Hair follicle dermal papilla cell (primary cell): ENCODE data around the gene PUS1. TPM values are rescaled to one million over a fixed set of nuclear protein-coding genes. Genes with fewer than 3 reads are reported as not detected.

Experiments
- small RNA-seq: library from RNA; depleted of rRNA; stranded (forward); fragments of <200 nt; gene quantifications from one replicate; pipeline ENCODE3, GENCODE V24; 2012
- total RNA-seq: library from RNA; depleted of rRNA; stranded (reverse); fragments of >200 nt; gene quantifications from 2 replicates; pipeline ENCODE4 v1.2.3, GENCODE V29; 2012

PUS1 gene
- 8.0 and 11.0 TPM in 2 replicates for total RNA-seq

DNA sequence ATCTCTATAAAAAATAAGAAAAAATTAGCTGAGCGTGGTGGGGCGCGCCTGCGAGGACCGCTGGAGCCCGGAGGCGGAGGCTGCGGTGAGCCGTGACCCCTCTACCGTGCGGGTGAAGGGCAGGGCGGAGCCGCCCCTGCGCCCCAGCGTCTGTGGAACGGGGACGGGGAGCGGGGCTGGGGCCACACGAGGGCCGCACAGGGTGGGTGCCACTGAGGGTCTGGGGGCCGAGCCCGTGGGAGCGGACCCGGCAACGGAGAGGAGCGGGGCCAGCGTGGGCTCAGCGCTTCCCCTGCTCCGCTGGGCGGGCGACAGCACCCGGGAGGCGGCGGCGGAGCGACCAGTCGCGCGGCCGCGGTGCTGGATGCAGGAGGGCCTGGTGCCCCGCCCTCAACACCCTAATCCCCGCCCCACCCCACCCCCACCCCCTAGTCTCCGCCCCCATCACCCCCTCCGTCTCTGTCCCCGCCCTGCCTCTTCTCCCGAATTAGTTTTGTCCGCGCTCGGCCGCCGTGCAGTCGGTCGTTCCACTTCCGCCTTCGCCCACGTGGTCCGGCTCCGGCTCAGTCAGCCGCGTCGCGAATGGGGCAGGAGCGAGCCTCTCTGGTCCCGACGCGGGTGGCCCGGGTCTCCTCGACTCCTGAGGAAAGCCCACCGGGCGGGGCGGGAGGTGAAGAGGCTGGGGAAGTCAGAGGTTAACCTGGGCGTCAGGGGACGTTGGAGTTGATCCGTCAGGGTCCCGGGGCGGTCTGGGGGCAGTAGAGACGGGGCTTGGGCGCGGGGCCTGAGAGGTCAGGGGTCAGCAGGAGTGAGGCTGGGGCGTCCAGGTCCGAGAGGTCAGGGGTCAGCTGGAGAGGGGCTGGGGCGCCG, at the start of gene PUS1:
PUS1 (plus strand) TSS at position 566 of the 870 bp plus-strand sequence. CDS start 447 bp downstream, outside the sequence.

DNA sequence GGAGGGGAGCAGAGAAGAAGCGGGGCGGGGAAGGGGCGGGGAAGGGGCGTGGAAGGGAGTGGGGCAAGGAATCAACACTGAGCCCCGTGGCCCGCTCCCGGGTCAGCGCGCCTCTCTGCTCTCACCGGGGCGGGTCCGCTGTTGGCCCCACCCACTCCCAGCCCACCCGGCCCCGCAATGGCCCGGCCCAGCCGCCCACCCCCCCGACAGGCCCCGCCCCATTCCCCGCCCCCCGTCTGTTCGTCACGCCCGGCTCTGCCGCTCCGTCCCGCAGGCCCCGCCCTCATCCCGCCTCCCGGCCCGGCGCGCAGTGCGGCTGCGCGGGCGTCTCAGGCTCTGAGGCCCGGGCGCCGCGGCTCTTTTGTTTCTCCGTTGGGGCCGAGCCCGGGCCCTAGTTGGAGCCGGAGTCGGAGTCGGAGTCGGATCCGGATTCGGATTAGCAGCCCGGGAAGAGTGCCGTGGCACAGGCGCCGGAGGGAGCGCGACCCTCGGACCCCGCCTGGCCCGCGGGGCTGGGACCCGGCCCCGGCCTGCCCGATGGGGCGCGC, 34.7 kb upstream of the PUS1 start, which contains the start of gene ULK1:
ULK1 (plus strand) TSS at position 310 of the 548 bp plus-strand sequence. CDS start 380 bp downstream, outside the sequence.

DNA sequence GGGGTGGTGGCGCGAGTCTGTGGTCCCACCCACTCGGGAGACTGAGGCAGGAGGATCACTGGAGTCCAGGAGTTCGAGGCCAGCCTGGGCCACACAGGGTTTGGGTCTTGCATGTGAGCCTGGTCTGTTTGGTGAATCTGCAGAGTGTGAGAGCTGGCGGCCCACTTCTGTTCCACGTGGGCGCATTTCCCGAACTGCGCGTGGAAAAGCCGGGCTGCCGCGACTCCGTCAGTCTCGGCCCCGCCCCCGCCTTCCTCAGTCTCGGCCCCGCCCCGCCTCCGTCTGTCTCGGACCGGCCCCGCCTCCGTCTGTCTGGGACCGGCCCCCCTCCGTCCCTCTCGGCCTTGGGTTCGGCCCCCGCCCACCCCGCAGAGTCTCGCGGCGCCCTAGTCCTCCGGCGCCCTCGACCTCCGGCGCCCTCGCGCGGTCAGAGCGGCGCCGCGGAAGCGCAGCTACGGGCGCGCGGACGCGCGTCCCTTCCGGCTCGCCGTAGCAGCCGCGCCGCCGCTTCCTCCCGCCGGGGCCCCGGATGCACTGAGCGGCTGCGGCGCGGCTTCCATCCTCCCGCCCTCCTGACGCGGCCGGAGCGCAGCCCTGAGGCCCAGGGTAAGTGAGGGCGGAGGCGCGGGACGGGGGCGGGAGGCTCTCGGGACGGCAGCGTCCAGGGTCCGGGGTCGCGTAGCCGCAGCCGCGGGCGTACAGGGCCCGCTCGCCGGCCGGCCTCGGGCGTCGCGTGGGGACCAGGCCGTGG, 20.5 kb downstream of the PUS1 start, which contains the start of gene EP400:
EP400 (plus strand) TSS at position 512 of the 751 bp plus-strand sequence. CDS start 10,678 bp downstream, outside the sequence.

Small RNA genes lying within 50 kb of the gene (small RNA-seq; reads per million reads assigned to genes)
- gene AC131009.3, result not detected

Other genes with a start within 250 kb of the PUS1 start
- gene SFSWAP, start 218.2 kb upstream of the PUS1 start, total RNA-seq, result 31.7 and 40.7 TPM in 2 replicates
- gene MMP17, start 100.9 kb upstream of the PUS1 start, total RNA-seq, result 11.2 and 18.5 TPM in 2 replicates
- gene ULK1, start 34.7 kb upstream of the PUS1 start, total RNA-seq, result 13.3 and 14.8 TPM in 2 replicates
- 14.1 and 16.1 TPM in 2 replicates for gene EP400, start 20.7 kb downstream of the PUS1 start, total RNA-seq
- 7.9 and 12.0 TPM in 2 replicates for gene DDX51, start 215.0 kb downstream of the PUS1 start, total RNA-seq
- gene NOC4L, start 215.2 kb downstream of the PUS1 start, total RNA-seq, result 10.6 and 10.9 TPM in 2 replicates